H9 (cell line): Measurements from ENCODE around the gene WDR73. TPM values are rescaled to one million over a fixed set of nuclear protein-coding genes. Genes with fewer than 3 reads are reported as not detected.

ENCODE experiments used
- DNase-seq: peaks from one replicate; pipeline ENCODE4 v3.0.0-alpha.2; 2017
- H2AFZ ChIP-seq: one replicate; pipeline ENCODE4 v1.6.1; 2013; ENCODE audit warnings: mild to moderate bottlenecking, low read length, control low read depth, moderate library complexity
- H2AK5ac ChIP-seq: 2 replicates; pipeline ENCODE4 v1.6.1; 2013; ENCODE audit warnings: low read length, control low read depth, mixed read lengths; ENCODE audit not compliant: insufficient read length
- H2BK120ac ChIP-seq: one replicate; pipeline ENCODE4 v1.6.1; 2013; ENCODE audit warnings: low read depth, mild to moderate bottlenecking, low read length, control low read depth, inconsistent platforms; ENCODE audit not compliant: poor library complexity, severe bottlenecking
- H2BK12ac ChIP-seq: 2 replicates; pipeline ENCODE4 v1.6.1; 2013; ENCODE audit warnings: low read length, control low read depth, mixed read lengths, low read depth; ENCODE audit not compliant: insufficient read length
- H2BK15ac ChIP-seq: 2 replicates; pipeline ENCODE4 v1.6.1; 2013; ENCODE audit warnings: low read depth, low read length, control low read depth
- H2BK20ac ChIP-seq: one replicate; pipeline ENCODE4 v1.6.1; 2013; ENCODE audit warnings: low read depth, mild to moderate bottlenecking, low read length, control low read depth, inconsistent platforms; ENCODE audit not compliant: poor library complexity, severe bottlenecking
- H2BK5ac ChIP-seq: 2 replicates; pipeline ENCODE4 v1.6.1; 2013; ENCODE audit warnings: low read length, control low read depth, mixed read lengths; ENCODE audit not compliant: insufficient read length
- H3K14ac ChIP-seq: 2 replicates; pipeline ENCODE4 v1.6.1; 2013; ENCODE audit warnings: low read length, control low read depth; ENCODE audit not compliant: insufficient read depth
- H3K18ac ChIP-seq: 2 replicates; pipeline ENCODE4 v1.6.1; 2013; ENCODE audit warnings: low read depth, mild to moderate bottlenecking, mixed read lengths, low read length, control low read depth; ENCODE audit not compliant: insufficient read length
- H3K23ac ChIP-seq: 2 replicates; pipeline ENCODE4 v1.6.1; 2013; ENCODE audit warnings: low read length, control low read depth, mixed read lengths, low read depth; ENCODE audit not compliant: insufficient read length
- H3K23me2 ChIP-seq: 2 replicates; pipeline ENCODE4 v1.6.1; 2013; ENCODE audit warnings: low read depth, mild to moderate bottlenecking, mixed read lengths, low read length, control low read depth; ENCODE audit not compliant: insufficient read length, poor library complexity, severe bottlenecking
- H3K27ac ChIP-seq: 2 replicates; pipeline ENCODE4 v1.5.1; 2013; ENCODE audit warnings: low read length, control low read depth, mixed read lengths, low read depth; ENCODE audit not compliant: insufficient read length
- H3K27me3 ChIP-seq: 2 replicates; pipeline ENCODE4 v1.6.1; 2013; ENCODE audit warnings: low read length, control low read depth, inconsistent platforms; ENCODE audit not compliant: insufficient read depth
- H3K4ac ChIP-seq: 2 replicates; pipeline ENCODE4 v1.6.1; 2013; ENCODE audit warnings: low read depth, mild to moderate bottlenecking, control low read depth, inconsistent platforms, low read length, moderate library complexity
- H3K4me1 ChIP-seq: 2 replicates; pipeline ENCODE4 v1.6.1; 2013; ENCODE audit warnings: low read length, control low read depth, inconsistent platforms; ENCODE audit not compliant: insufficient read depth
- H3K4me2 ChIP-seq: 2 replicates; pipeline ENCODE4 v1.6.1; 2013; ENCODE audit warnings: low read length, control low read depth, mixed read lengths; ENCODE audit not compliant: insufficient read length, insufficient read depth
- H3K56ac ChIP-seq: 2 replicates; pipeline ENCODE4 v1.6.1; 2013; ENCODE audit warnings: low read depth, mild to moderate bottlenecking, mixed read lengths, low read length, control low read depth; ENCODE audit not compliant: insufficient read length
- H3K79me1 ChIP-seq: 2 replicates; pipeline ENCODE4 v1.6.1; 2013; ENCODE audit warnings: low read depth, mild to moderate bottlenecking, moderate library complexity, low read length, control low read depth, inconsistent platforms; ENCODE audit not compliant: insufficient read depth, poor library complexity, severe bottlenecking
- H3K79me2 ChIP-seq: 2 replicates; pipeline ENCODE4 v1.6.1; 2013; ENCODE audit warnings: low read length, control low read depth, inconsistent platforms; ENCODE audit not compliant: insufficient read depth
- H3K9ac ChIP-seq: 2 replicates; pipeline ENCODE4 v1.6.1; 2013; ENCODE audit warnings: low read length, control low read depth, mixed read lengths; ENCODE audit not compliant: insufficient read length; ENCODE audit errors: extremely low read depth
- H3K9me3 ChIP-seq: one replicate; pipeline ENCODE4 v1.6.1; 2013; ENCODE audit warnings: low read depth, low read length, inconsistent platforms; ENCODE audit not compliant: control insufficient read depth
- H3T11ph ChIP-seq: one replicate; pipeline ENCODE4 v1.6.1; 2013; ENCODE audit warnings: mild to moderate bottlenecking, low read length, control low read depth, inconsistent platforms
- H4K20me1 ChIP-seq: one replicate; pipeline ENCODE4 v1.6.1; 2013; ENCODE audit not compliant: control insufficient read depth, insufficient read length, insufficient read depth
- H4K5ac ChIP-seq: 2 replicates; pipeline ENCODE4 v1.6.1; 2013; ENCODE audit warnings: low read depth, mild to moderate bottlenecking, mixed read lengths, low read length, control low read depth; ENCODE audit not compliant: insufficient read length
- H4K8ac ChIP-seq: replicated peaks from 2 replicates; pipeline ENCODE4 v1.6.1; 2013; ENCODE audit warnings: low read length, control low read depth, mixed read lengths, low read depth; ENCODE audit not compliant: insufficient read length
- H4K91ac ChIP-seq: 2 replicates; pipeline ENCODE4 v1.6.1; 2013; ENCODE audit warnings: low read depth, mild to moderate bottlenecking, moderate library complexity, mixed read lengths, low read length, control low read depth; ENCODE audit not compliant: insufficient read length
- H3K27ac Mint-ChIP-seq, 3 experiments: 2 replicates in 2 of 3; 3 replicates in 1 of 3; pipeline ENCODE4 v1.8.0; 2020 to 2021; ENCODE audit warnings: mixed read lengths in 3 of 3, mild to moderate bottlenecking in 1 of 3, moderate library complexity in 1 of 3
- H3K27me3 Mint-ChIP-seq: 2 replicates; pipeline ENCODE4 v1.8.0; 2021; ENCODE audit warnings: low read depth, mild to moderate bottlenecking, moderate library complexity, mixed read lengths
- H3K36me3 Mint-ChIP-seq, 3 experiments: 2 replicates in 2 of 3; 3 replicates in 1 of 3; pipeline ENCODE4 v1.8.0; 2020 to 2021; ENCODE audit warnings: low read depth in 3 of 3, mixed read lengths in 3 of 3; ENCODE audit not compliant: insufficient read depth in 1 of 3
- H3K4me1 Mint-ChIP-seq, 2 experiments: 2 replicates each; pipeline ENCODE4 v1.8.0; 2020; ENCODE audit warnings: mixed read lengths in 2 of 2
- H3K4me3 Mint-ChIP-seq, 2 experiments: 2 replicates in 1 of 2; 3 replicates in 1 of 2; pipeline ENCODE4 v1.8.0; 2020 to 2021; ENCODE audit warnings: mild to moderate bottlenecking in 2 of 2, mixed read lengths in 2 of 2, moderate library complexity in 1 of 2
- H3K9me3 Mint-ChIP-seq, 2 experiments: 2 replicates in 1 of 2; 3 replicates in 1 of 2; pipeline ENCODE4 v1.8.0; 2020; ENCODE audit warnings: mild to moderate bottlenecking in 2 of 2, mixed read lengths in 2 of 2, moderate library complexity in 1 of 2
- CTCF ChIP-seq: fragments of 200-600 bp; sonication (generic); conservative IDR thresholded peaks from 3 replicates; pipeline ENCODE4 v1.8.0; 2021; ENCODE audit warnings: antibody characterized with exemption, mild to moderate bottlenecking
- WGBS: extraction: QIAGEN DNeasy Blood & Tissue Kit; methylation state at CpG from one replicate; pipeline ENCODE4 v1.1.7; 2013; ENCODE audit warnings: missing lambda C conversion rate, low lambda C conversion rate, mixed read lengths; ENCODE audit not compliant: insufficient read length; ENCODE audit errors: extremely low coverage; 5-methylcytosine and 5-hydroxymethylcytosine counted together
- total RNA-seq: library from RNA; stranded (reverse); gene quantifications from 2 replicates; pipeline ENCODE4 v1.2.1, GENCODE V29; 2021

The WDR73 gene
- total RNA-seq, 1 experiment from 2014 or later, result 41.6 TPM

- no peaks in the 10 kb centered on the region for H3K23me2 ChIP-seq
- peaks cover 10% of the 10 kb centered on the region for H3K27me3 Mint-ChIP-seq
- peaks cover 7 to 11% of the 10 kb centered on the region in 2 experiments for H3K4me1 Mint-ChIP-seq
- no peak for DNase-seq
- no peak overlapping the region for H4K8ac ChIP-seq
- no peak overlapping the region for H3K27ac ChIP-seq
- H3K36me3 Mint-ChIP-seq, result peaks cover 66 to 86% (median 78%) of the 10 kb centered on the region in 3 experiments
- H2BK12ac ChIP-seq, result no peak overlapping the region
- H3K18ac ChIP-seq, result no peak overlapping the region
- no peak overlapping the region for H3K4me2 ChIP-seq
- H4K91ac ChIP-seq, result no peak overlapping the region
- H3K56ac ChIP-seq, result no peak overlapping the region
- no peak overlapping the region for H2BK120ac ChIP-seq
- no peaks in the 10 kb centered on the region for H3K27me3 ChIP-seq
- H3K9ac ChIP-seq, result no peak overlapping the region
- no peaks in the 10 kb centered on the region for H4K20me1 ChIP-seq
- H3T11ph ChIP-seq, result no peak overlapping the region
- no peak overlapping the region for H3K14ac ChIP-seq
- peaks cover 10% of the 10 kb centered on the region; the same call in 1 of the 2 replicates for H3K79me2 ChIP-seq
- no peak overlapping the region for H4K5ac ChIP-seq
- TF ChIP-seq CTCF, result no peak
- peaks cover 14% of the 10 kb centered on the region for H3K79me1 ChIP-seq
- no peak overlapping the region for H3K27ac Mint-ChIP-seq
- no peak overlapping the region for H3K4ac ChIP-seq
- H3K4me3 Mint-ChIP-seq, result no peak overlapping the region
- H3K9me3 ChIP-seq, result peaks cover 36% of the 10 kb centered on the region
- no peak overlapping the region for H2BK15ac ChIP-seq
- H2AFZ ChIP-seq, result no peak overlapping the region
- peaks cover 50 to 71% of the 10 kb centered on the region in 2 experiments for H3K9me3 Mint-ChIP-seq
- H2AK5ac ChIP-seq, result no peak overlapping the region
- no peak overlapping the region for H2BK20ac ChIP-seq
- H2BK5ac ChIP-seq, result no peak overlapping the region
- H3K4me1 ChIP-seq, result peaks cover 2% of the 10 kb centered on the region; the same call in 1 of the 2 replicates
- no peak overlapping the region for H3K23ac ChIP-seq
- WGBS, result no CpG with 5 or more reads among the region's 8 CpGs
These were observed 33.5 kb downstream of the WDR73 start for GRCh38 chr15:84620626-84621025.
